H9 (cell line): Measurements from ENCODE around the gene ADGRG4. TPM values are rescaled to one million over a fixed set of nuclear protein-coding genes. Genes with fewer than 3 reads are reported as not detected.
"Not testable (repeated sequence)": the region's sequence is repeated elsewhere in the genome, so short reads cannot be mapped to it uniquely, and the experiment has no call there.

Experiments used
- DNase-seq: peaks from one replicate; pipeline ENCODE4 v3.0.0-alpha.2; 2017
- H2AFZ ChIP-seq: one replicate; pipeline ENCODE4 v1.6.1; 2013; ENCODE audit warnings: mild to moderate bottlenecking, low read length, control low read depth, moderate library complexity
- H2AK5ac ChIP-seq: 2 replicates; pipeline ENCODE4 v1.6.1; 2013; ENCODE audit warnings: low read length, control low read depth, mixed read lengths; ENCODE audit not compliant: insufficient read length
- H2BK120ac ChIP-seq: one replicate; pipeline ENCODE4 v1.6.1; 2013; ENCODE audit warnings: low read depth, mild to moderate bottlenecking, low read length, control low read depth, inconsistent platforms; ENCODE audit not compliant: poor library complexity, severe bottlenecking
- H2BK12ac ChIP-seq: 2 replicates; pipeline ENCODE4 v1.6.1; 2013; ENCODE audit warnings: low read length, control low read depth, mixed read lengths, low read depth; ENCODE audit not compliant: insufficient read length
- H2BK15ac ChIP-seq: 2 replicates; pipeline ENCODE4 v1.6.1; 2013; ENCODE audit warnings: low read depth, low read length, control low read depth
- H2BK20ac ChIP-seq: one replicate; pipeline ENCODE4 v1.6.1; 2013; ENCODE audit warnings: low read depth, mild to moderate bottlenecking, low read length, control low read depth, inconsistent platforms; ENCODE audit not compliant: poor library complexity, severe bottlenecking
- H2BK5ac ChIP-seq: 2 replicates; pipeline ENCODE4 v1.6.1; 2013; ENCODE audit warnings: low read length, control low read depth, mixed read lengths; ENCODE audit not compliant: insufficient read length
- H3K14ac ChIP-seq: 2 replicates; pipeline ENCODE4 v1.6.1; 2013; ENCODE audit warnings: low read length, control low read depth; ENCODE audit not compliant: insufficient read depth
- H3K18ac ChIP-seq: 2 replicates; pipeline ENCODE4 v1.6.1; 2013; ENCODE audit warnings: low read depth, mild to moderate bottlenecking, mixed read lengths, low read length, control low read depth; ENCODE audit not compliant: insufficient read length
- H3K23ac ChIP-seq: 2 replicates; pipeline ENCODE4 v1.6.1; 2013; ENCODE audit warnings: low read length, control low read depth, mixed read lengths, low read depth; ENCODE audit not compliant: insufficient read length
- H3K23me2 ChIP-seq: 2 replicates; pipeline ENCODE4 v1.6.1; 2013; ENCODE audit warnings: low read depth, mild to moderate bottlenecking, mixed read lengths, low read length, control low read depth; ENCODE audit not compliant: insufficient read length, poor library complexity, severe bottlenecking
- H3K27ac ChIP-seq: 2 replicates; pipeline ENCODE4 v1.5.1; 2013; ENCODE audit warnings: low read length, control low read depth, mixed read lengths, low read depth; ENCODE audit not compliant: insufficient read length
- H3K27me3 ChIP-seq: 2 replicates; pipeline ENCODE4 v1.6.1; 2013; ENCODE audit warnings: low read length, control low read depth, inconsistent platforms; ENCODE audit not compliant: insufficient read depth
- H3K4ac ChIP-seq: 2 replicates; pipeline ENCODE4 v1.6.1; 2013; ENCODE audit warnings: low read depth, mild to moderate bottlenecking, control low read depth, inconsistent platforms, low read length, moderate library complexity
- H3K4me1 ChIP-seq: 2 replicates; pipeline ENCODE4 v1.6.1; 2013; ENCODE audit warnings: low read length, control low read depth, inconsistent platforms; ENCODE audit not compliant: insufficient read depth
- H3K4me2 ChIP-seq: 2 replicates; pipeline ENCODE4 v1.6.1; 2013; ENCODE audit warnings: low read length, control low read depth, mixed read lengths; ENCODE audit not compliant: insufficient read length, insufficient read depth
- H3K56ac ChIP-seq: 2 replicates; pipeline ENCODE4 v1.6.1; 2013; ENCODE audit warnings: low read depth, mild to moderate bottlenecking, mixed read lengths, low read length, control low read depth; ENCODE audit not compliant: insufficient read length
- H3K79me1 ChIP-seq: 2 replicates; pipeline ENCODE4 v1.6.1; 2013; ENCODE audit warnings: low read depth, mild to moderate bottlenecking, moderate library complexity, low read length, control low read depth, inconsistent platforms; ENCODE audit not compliant: insufficient read depth, poor library complexity, severe bottlenecking
- H3K79me2 ChIP-seq: 2 replicates; pipeline ENCODE4 v1.6.1; 2013; ENCODE audit warnings: low read length, control low read depth, inconsistent platforms; ENCODE audit not compliant: insufficient read depth
- H3K9ac ChIP-seq: 2 replicates; pipeline ENCODE4 v1.6.1; 2013; ENCODE audit warnings: low read length, control low read depth, mixed read lengths; ENCODE audit not compliant: insufficient read length; ENCODE audit errors: extremely low read depth
- H3K9me3 ChIP-seq: one replicate; pipeline ENCODE4 v1.6.1; 2013; ENCODE audit warnings: low read depth, low read length, inconsistent platforms; ENCODE audit not compliant: control insufficient read depth
- H3T11ph ChIP-seq: one replicate; pipeline ENCODE4 v1.6.1; 2013; ENCODE audit warnings: mild to moderate bottlenecking, low read length, control low read depth, inconsistent platforms
- H4K20me1 ChIP-seq: one replicate; pipeline ENCODE4 v1.6.1; 2013; ENCODE audit not compliant: control insufficient read depth, insufficient read length, insufficient read depth
- H4K5ac ChIP-seq: 2 replicates; pipeline ENCODE4 v1.6.1; 2013; ENCODE audit warnings: low read depth, mild to moderate bottlenecking, mixed read lengths, low read length, control low read depth; ENCODE audit not compliant: insufficient read length
- H4K8ac ChIP-seq: replicated peaks from 2 replicates; pipeline ENCODE4 v1.6.1; 2013; ENCODE audit warnings: low read length, control low read depth, mixed read lengths, low read depth; ENCODE audit not compliant: insufficient read length
- H4K91ac ChIP-seq: 2 replicates; pipeline ENCODE4 v1.6.1; 2013; ENCODE audit warnings: low read depth, mild to moderate bottlenecking, moderate library complexity, mixed read lengths, low read length, control low read depth; ENCODE audit not compliant: insufficient read length
- H3K27ac Mint-ChIP-seq, 3 experiments: 2 replicates in 2 of 3; 3 replicates in 1 of 3; pipeline ENCODE4 v1.8.0; 2020 to 2021; ENCODE audit warnings: mixed read lengths in 3 of 3, mild to moderate bottlenecking in 1 of 3, moderate library complexity in 1 of 3
- H3K27me3 Mint-ChIP-seq: 2 replicates; pipeline ENCODE4 v1.8.0; 2021; ENCODE audit warnings: low read depth, mild to moderate bottlenecking, moderate library complexity, mixed read lengths
- H3K36me3 Mint-ChIP-seq, 3 experiments: 2 replicates in 2 of 3; 3 replicates in 1 of 3; pipeline ENCODE4 v1.8.0; 2020 to 2021; ENCODE audit warnings: low read depth in 3 of 3, mixed read lengths in 3 of 3; ENCODE audit not compliant: insufficient read depth in 1 of 3
- H3K4me1 Mint-ChIP-seq, 2 experiments: 2 replicates each; pipeline ENCODE4 v1.8.0; 2020; ENCODE audit warnings: mixed read lengths in 2 of 2
- H3K4me3 Mint-ChIP-seq, 2 experiments: 2 replicates in 1 of 2; 3 replicates in 1 of 2; pipeline ENCODE4 v1.8.0; 2020 to 2021; ENCODE audit warnings: mild to moderate bottlenecking in 2 of 2, mixed read lengths in 2 of 2, moderate library complexity in 1 of 2
- H3K9me3 Mint-ChIP-seq, 2 experiments: 2 replicates in 1 of 2; 3 replicates in 1 of 2; pipeline ENCODE4 v1.8.0; 2020; ENCODE audit warnings: mild to moderate bottlenecking in 2 of 2, mixed read lengths in 2 of 2, moderate library complexity in 1 of 2
- CTCF ChIP-seq: fragments of 200-600 bp; sonication (generic); conservative IDR thresholded peaks from 3 replicates; pipeline ENCODE4 v1.8.0; 2021; ENCODE audit warnings: antibody characterized with exemption, mild to moderate bottlenecking
- WGBS: extraction: QIAGEN DNeasy Blood & Tissue Kit; methylation state at CpG from one replicate; pipeline ENCODE4 v1.1.7; 2013; ENCODE audit warnings: missing lambda C conversion rate, low lambda C conversion rate, mixed read lengths; ENCODE audit not compliant: insufficient read length; ENCODE audit errors: extremely low coverage; 5-methylcytosine and 5-hydroxymethylcytosine counted together
- total RNA-seq: library from RNA; stranded (reverse); gene quantifications from 2 replicates; pipeline ENCODE4 v1.2.1, GENCODE V29; 2021

The ADGRG4 gene
- total RNA-seq, 1 experiment from 2014 or later: not detected

DNA sequence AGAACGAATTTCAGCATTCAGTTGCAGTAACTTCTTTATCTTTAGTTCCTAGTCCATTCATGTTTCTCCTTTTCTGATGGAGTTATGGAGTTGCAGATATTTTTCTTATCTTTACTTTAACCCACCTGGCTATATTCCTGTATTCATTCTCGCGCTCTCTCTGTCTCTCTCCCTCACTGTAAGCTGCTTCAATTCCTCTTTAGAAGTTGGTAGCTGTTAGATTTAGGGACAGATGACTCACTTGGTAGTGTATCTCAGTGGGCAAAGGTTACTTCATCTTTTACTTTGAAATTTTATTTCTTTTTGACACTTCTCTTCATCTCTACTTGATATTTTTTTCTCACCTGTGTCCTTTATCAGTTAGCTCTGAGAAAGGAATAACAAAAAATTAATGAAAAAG lies 137.4 kb downstream of the ADGRG4 start:
- Mint-ChIP-seq H3K36me3 (no peaks in the 10 kb centered on the region; a peak in 2 of 7 replicates), H3K27me3 (no peaks in the 10 kb centered on the region; the same call in 1 of the 2 replicates), H3K4me1 (no peaks in the 10 kb centered on the region), H3K9me3 (peaks cover 44 to 51% of the 10 kb centered on the region in 2 experiments), H3K27ac (no peak overlapping the region), H3K4me3 (no peak overlapping the region)
- no peak overlapping the region for H2BK12ac ChIP-seq
- no peak for DNase-seq
- no peaks in the 10 kb centered on the region for H3K79me2 ChIP-seq
- H3K79me1 ChIP-seq: no peaks in the 10 kb centered on the region
- H4K5ac ChIP-seq: no peak overlapping the region
- no peak overlapping the region for H3K18ac ChIP-seq
- H2BK5ac ChIP-seq: no peak overlapping the region
- H3K4me2 ChIP-seq: no peak overlapping the region
- no CpG with 5 or more reads among the region's 3 CpGs for WGBS
- H3K14ac ChIP-seq: no peak overlapping the region
- no peak overlapping the region for H2BK15ac ChIP-seq
- no peak overlapping the region for H3T11ph ChIP-seq
- H3K4me1 ChIP-seq: no peaks in the 10 kb centered on the region
- H4K20me1 ChIP-seq: no peaks in the 10 kb centered on the region
- H3K27ac ChIP-seq: no peak overlapping the region
- no peak overlapping the region for H3K9ac ChIP-seq
- H2AFZ ChIP-seq: no peak overlapping the region
- no peak overlapping the region for H2BK120ac ChIP-seq
- no peaks in the 10 kb centered on the region for H3K23me2 ChIP-seq
- no peak overlapping the region for H4K8ac ChIP-seq
- no peak overlapping the region for H3K23ac ChIP-seq
- H2BK20ac ChIP-seq: no peak overlapping the region
- no peak for TF ChIP-seq CTCF
- H3K4ac ChIP-seq: no peak overlapping the region
- no peak overlapping the region for H2AK5ac ChIP-seq
- peaks cover 42% of the 10 kb centered on the region for H3K9me3 ChIP-seq
- H4K91ac ChIP-seq: no peak overlapping the region
- no peak overlapping the region for H3K56ac ChIP-seq
- H3K27me3 ChIP-seq: no peaks in the 10 kb centered on the region

GRCh38 chrX:136445674-136446073 lies 144.9 kb downstream of the ADGRG4 start:
- not testable (repeated sequence) for H4K8ac ChIP-seq, H3K79me1 ChIP-seq, H2AK5ac ChIP-seq, H4K20me1 ChIP-seq, H3T11ph ChIP-seq, H2BK15ac ChIP-seq, H3K4me1 Mint-ChIP-seq, H3K27me3 ChIP-seq, H3K23ac ChIP-seq, DNase-seq, H3K4me2 ChIP-seq, H3K36me3 Mint-ChIP-seq, H4K91ac ChIP-seq, H3K79me2 ChIP-seq, H2BK20ac ChIP-seq, H2AFZ ChIP-seq, H3K9ac ChIP-seq, H2BK12ac ChIP-seq, H4K5ac ChIP-seq, H3K4me1 ChIP-seq, H3K4me3 Mint-ChIP-seq, H3K27me3 Mint-ChIP-seq, H2BK120ac ChIP-seq, H3K27ac ChIP-seq, H3K23me2 ChIP-seq, H3K14ac ChIP-seq, H2BK5ac ChIP-seq, H3K56ac ChIP-seq, H3K27ac Mint-ChIP-seq, H3K18ac ChIP-seq, H3K4ac ChIP-seq, H3K9me3 Mint-ChIP-seq
- H3K9me3 ChIP-seq: peaks cover 18% of the 10 kb centered on the region
- no CpG with 5 or more reads among the region's 18 CpGs for WGBS
